Measurements from ENCODE around the gene UBE2G2.

The UBE2G2 gene

GRCh38 chr21:44749759-44750674 is 51.6 kb downstream of the UBE2G2 start:
- Histone ChIP-seq H3K27me3 (ENCODE audit: control insufficient read depth, insufficient read depth, low read length) (no peaks in the 10 kb centered on the region), H3K36me3 (ENCODE audit: control insufficient read depth, insufficient read depth, low read length) (no peaks in the 10 kb centered on the region), H3K9ac (no peak overlapping the region), H3K4me1 (no peaks in the 10 kb centered on the region), H3K4me2 (ENCODE audit: low read length) (no peak overlapping the region), H3K4me3 (ENCODE audit: low read depth, low read length) (no peak overlapping the region), H3K27ac (no peak overlapping the region), H3K79me2 (no peaks in the 10 kb centered on the region), H3K9me3 (ENCODE audit: control insufficient read depth, low read length) (no peaks in the 10 kb centered on the region), H2AFZ (no peak overlapping the region)
- no peak for TF ChIP-seq CTCF (IDR thresholded peaks at IDR 0.05)

- H3K27ac ChIP-seq: no peak overlapping the region
- H3K36me3 ChIP-seq (ENCODE audit: control insufficient read depth, insufficient read depth, low read length): no peaks in the 10 kb centered on the region
- H3K4me1 ChIP-seq: no peaks in the 10 kb centered on the region
- H3K9ac ChIP-seq: no peak overlapping the region
- no peak overlapping the region for H2AFZ ChIP-seq
- H3K9me3 ChIP-seq (ENCODE audit: control insufficient read depth, low read length): no peaks in the 10 kb centered on the region
- H3K4me3 ChIP-seq (ENCODE audit: low read depth, low read length): no peak overlapping the region
- no peak for TF ChIP-seq CTCF (IDR thresholded peaks at IDR 0.05)
- H3K27me3 ChIP-seq (ENCODE audit: control insufficient read depth, insufficient read depth, low read length): no peaks in the 10 kb centered on the region
- H3K79me2 ChIP-seq: no peaks in the 10 kb centered on the region
- H3K4me2 ChIP-seq (ENCODE audit: low read length): no peak overlapping the region
These were observed 52.4 kb downstream of the UBE2G2 start for GRCh38 chr21:44749116-44749758.

GRCh38 chr21:44748621-44749020 is 53.0 kb downstream of the UBE2G2 start:
- Histone ChIP-seq H3K9me3 (ENCODE audit: control insufficient read depth, low read length) (no peaks in the 10 kb centered on the region), H2AFZ (no peak overlapping the region), H3K79me2 (no peaks in the 10 kb centered on the region), H3K4me2 (ENCODE audit: low read length) (no peak overlapping the region), H3K36me3 (ENCODE audit: control insufficient read depth, insufficient read depth, low read length) (no peaks in the 10 kb centered on the region), H3K4me3 (ENCODE audit: low read depth, low read length) (no peak overlapping the region), H3K27ac (no peak overlapping the region), H3K27me3 (ENCODE audit: control insufficient read depth, insufficient read depth, low read length) (no peaks in the 10 kb centered on the region), H3K9ac (no peak overlapping the region), H3K4me1 (no peaks in the 10 kb centered on the region)
- TF ChIP-seq CTCF (IDR thresholded peaks at IDR 0.05): no peak

GRCh38 chr21:44742418-44743153 is 59.0 kb downstream of the UBE2G2 start:
- TF ChIP-seq CTCF (IDR thresholded peaks at IDR 0.05): no peak

More at GRCh38 chr21:44742418-44743153, 59.0 kb downstream of the UBE2G2 start:
- no peaks in the 10 kb centered on the region for H3K36me3 ChIP-seq (ENCODE audit: control insufficient read depth, insufficient read depth, low read length)
- no peak overlapping the region for H2AFZ ChIP-seq
- H3K27me3 ChIP-seq (ENCODE audit: control insufficient read depth, insufficient read depth, low read length): no peaks in the 10 kb centered on the region
- H3K4me1 ChIP-seq: no peaks in the 10 kb centered on the region
- H3K79me2 ChIP-seq: no peaks in the 10 kb centered on the region
- H3K4me2 ChIP-seq (ENCODE audit: low read length): no peak overlapping the region
- no peak overlapping the region for H3K9ac ChIP-seq
- no peaks in the 10 kb centered on the region for H3K9me3 ChIP-seq (ENCODE audit: control insufficient read depth, low read length)
- H3K27ac ChIP-seq: no peak overlapping the region
- H3K4me3 ChIP-seq (ENCODE audit: low read depth, low read length): no peak overlapping the region
